ENCODE measurements around the gene PACSIN2.
"Not testable (repeated sequence)": the region's sequence is repeated elsewhere in the genome, so short reads cannot be mapped to it uniquely, and the experiment has no call there.

Gene PACSIN2

DNA sequence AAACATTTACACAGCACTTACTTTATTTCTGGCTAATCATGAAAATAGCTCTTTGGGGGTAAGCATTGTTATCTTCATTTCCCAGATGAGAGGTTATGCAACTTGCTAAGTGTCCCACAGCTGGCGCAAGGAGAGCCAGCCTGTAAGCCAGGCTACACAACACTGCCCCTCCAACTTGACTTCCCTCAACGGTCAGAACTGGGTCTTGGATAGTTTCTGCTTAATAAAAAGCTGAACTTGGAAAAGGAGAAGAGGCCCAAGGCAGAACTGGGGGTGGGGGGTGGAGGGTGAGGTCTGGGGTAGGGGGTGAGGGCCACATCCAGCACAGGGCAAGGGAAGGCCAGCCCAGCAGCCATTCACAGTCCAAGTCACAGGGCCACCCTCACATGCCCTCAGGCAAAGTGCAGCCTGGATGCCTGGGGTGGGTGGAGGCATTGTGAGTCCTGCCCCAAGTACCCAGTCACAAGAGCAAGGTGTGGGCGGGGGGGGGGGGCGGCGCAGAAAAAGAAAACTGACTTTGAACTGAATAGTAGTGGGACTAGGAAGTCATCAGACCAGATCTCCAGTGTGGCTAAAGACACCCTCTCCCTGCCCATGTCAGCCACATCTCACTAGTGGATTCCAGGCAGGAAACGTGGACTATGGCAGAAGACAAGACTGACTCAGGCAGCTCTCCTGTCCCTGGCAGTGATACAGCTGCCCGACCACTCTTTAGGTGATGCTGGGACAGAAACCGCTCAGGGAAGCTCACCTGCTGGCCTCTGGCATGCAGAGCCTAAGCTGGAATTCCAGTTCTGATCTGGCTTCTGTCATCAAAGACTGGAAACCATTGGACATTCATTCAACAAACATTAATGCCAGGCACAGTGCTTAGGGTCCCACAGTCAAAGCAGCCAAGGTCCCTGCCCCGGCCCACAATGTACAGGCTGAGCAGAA is 52.4 kb downstream of the PACSIN2 start:
- Histone ChIP-seq H3K79me2 (ENCODE audit: insufficient read depth, low read length) (peaks cover 7% of the 10 kb centered on the region; the same call in 1 of the 2 replicates), H3K9me2 (replicated peaks; ENCODE audit: insufficient read depth, low read length) (no peaks in the 10 kb centered on the region), H3K9ac (ENCODE audit: low read length) (no peak overlapping the region), H3K27me3 (ENCODE audit: low read length) (no peaks in the 10 kb centered on the region), H3K4me3 (ENCODE audit: insufficient read depth, low read length, poor library complexity, severe bottlenecking) (no peak overlapping the region), H3K9me3 (ENCODE audit: insufficient read depth, low read length) (no peaks in the 10 kb centered on the region), H3F3A (ENCODE audit: insufficient read depth) (no peaks in the 10 kb centered on the region), H4K20me1 (ENCODE audit: low read depth, low read length) (no peaks in the 10 kb centered on the region; the same call in 1 of the 2 replicates), H2AFZ (ENCODE audit: low read depth, low read length, severe bottlenecking) (no peak overlapping the region), H3K27ac (ENCODE audit: low read depth, low read length) (no peak overlapping the region), H3K4me2 (ENCODE audit: low read depth, low read length, poor library complexity, severe bottlenecking) (no peak overlapping the region), H3K36me3 (ENCODE audit: low read length) (no peaks in the 10 kb centered on the region)
- TF ChIP-seq EZH2phosphoT487 (conservative IDR thresholded peaks at IDR 0.05; ENCODE audit: low read length): no peak
- TF ChIP-seq, protein P1, sequence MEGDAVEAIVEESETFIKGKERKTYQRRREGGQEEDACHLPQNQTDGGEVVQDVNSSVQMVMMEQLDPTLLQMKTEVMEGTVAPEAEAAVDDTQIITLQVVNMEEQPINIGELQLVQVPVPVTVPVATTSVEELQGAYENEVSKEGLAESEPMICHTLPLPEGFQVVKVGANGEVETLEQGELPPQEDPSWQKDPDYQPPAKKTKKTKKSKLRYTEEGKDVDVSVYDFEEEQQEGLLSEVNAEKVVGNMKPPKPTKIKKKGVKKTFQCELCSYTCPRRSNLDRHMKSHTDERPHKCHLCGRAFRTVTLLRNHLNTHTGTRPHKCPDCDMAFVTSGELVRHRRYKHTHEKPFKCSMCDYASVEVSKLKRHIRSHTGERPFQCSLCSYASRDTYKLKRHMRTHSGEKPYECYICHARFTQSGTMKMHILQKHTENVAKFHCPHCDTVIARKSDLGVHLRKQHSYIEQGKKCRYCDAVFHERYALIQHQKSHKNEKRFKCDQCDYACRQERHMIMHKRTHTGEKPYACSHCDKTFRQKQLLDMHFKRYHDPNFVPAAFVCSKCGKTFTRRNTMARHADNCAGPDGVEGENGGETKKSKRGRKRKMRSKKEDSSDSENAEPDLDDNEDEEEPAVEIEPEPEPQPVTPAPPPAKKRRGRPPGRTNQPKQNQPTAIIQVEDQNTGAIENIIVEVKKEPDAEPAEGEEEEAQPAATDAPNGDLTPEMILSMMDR (IDR thresholded peaks at IDR 0.05; ENCODE audit: insufficient read depth, low read length, poor library complexity, severe bottlenecking): no peak

DNA sequence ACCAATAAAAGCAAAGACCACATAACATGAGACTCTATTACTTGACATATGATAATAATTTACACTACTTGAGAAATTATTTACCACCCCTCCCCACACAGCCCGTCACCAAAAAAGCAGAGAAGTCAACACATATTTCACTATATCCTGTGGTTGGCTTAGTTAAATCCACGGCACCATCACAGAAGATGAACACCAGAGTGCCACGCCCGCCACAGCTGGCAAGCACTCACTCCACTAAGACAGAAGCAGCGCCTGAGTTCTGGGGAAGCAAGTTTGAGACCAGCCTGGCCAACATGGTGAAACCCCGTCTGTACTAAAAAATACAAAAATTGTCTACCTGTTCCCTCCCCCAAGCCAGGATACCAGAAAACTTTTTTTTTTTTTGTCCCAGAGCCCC is 53.1 kb downstream of the PACSIN2 start:
- H3K4me2 ChIP-seq (ENCODE audit: low read depth, low read length, poor library complexity, severe bottlenecking): no peak overlapping the region
- H4K20me1 ChIP-seq (ENCODE audit: low read depth, low read length): no peaks in the 10 kb centered on the region; the same call in 1 of the 2 replicates

DNA sequence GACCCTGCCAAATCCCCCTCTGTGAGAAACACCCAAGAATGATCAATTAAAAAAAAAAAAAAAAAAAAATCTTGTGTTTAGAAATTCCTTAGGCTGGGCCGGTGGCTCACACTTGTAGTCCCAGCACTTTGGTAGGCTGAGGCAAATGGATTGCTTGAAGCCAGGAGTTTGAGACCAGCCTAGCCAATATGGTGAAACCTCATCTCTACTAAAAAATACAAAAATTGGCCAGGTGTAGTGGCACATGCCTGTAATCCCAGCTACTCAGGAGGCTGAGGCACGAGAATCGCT is 53.6 kb downstream of the PACSIN2 start:
- H2AFZ ChIP-seq (ENCODE audit: low read depth, low read length, severe bottlenecking); H3K9ac ChIP-seq (ENCODE audit: low read length); H3K9me3 ChIP-seq (ENCODE audit: insufficient read depth, low read length); H3K4me3 ChIP-seq (ENCODE audit: insufficient read depth, low read length, poor library complexity, severe bottlenecking); H3K27ac ChIP-seq (ENCODE audit: low read depth, low read length); H3K4me2 ChIP-seq (ENCODE audit: low read depth, low read length, poor library complexity, severe bottlenecking); H3K36me3 ChIP-seq (ENCODE audit: low read length); H4K20me1 ChIP-seq (ENCODE audit: low read depth, low read length); H3K9me2 ChIP-seq (replicated peaks; ENCODE audit: insufficient read depth, low read length); H3K79me2 ChIP-seq (ENCODE audit: insufficient read depth, low read length); H3K27me3 ChIP-seq (ENCODE audit: low read length); H3F3A ChIP-seq (ENCODE audit: insufficient read depth): not testable (repeated sequence)

More for the DNA sequence above, 53.1 kb downstream of the PACSIN2 start:
- no peak for TF ChIP-seq EZH2phosphoT487 (conservative IDR thresholded peaks at IDR 0.05; ENCODE audit: low read length)
- TF ChIP-seq, protein P1 (IDR thresholded peaks at IDR 0.05; ENCODE audit: insufficient read depth, low read length, poor library complexity, severe bottlenecking): no peak
- no peaks in the 10 kb centered on the region for H3F3A ChIP-seq (ENCODE audit: insufficient read depth)
- H2AFZ ChIP-seq (ENCODE audit: low read depth, low read length, severe bottlenecking): no peak overlapping the region
- H3K27ac ChIP-seq (ENCODE audit: low read depth, low read length): no peak overlapping the region
- H3K27me3 ChIP-seq (ENCODE audit: low read length): no peaks in the 10 kb centered on the region
- no peaks in the 10 kb centered on the region for H3K9me3 ChIP-seq (ENCODE audit: insufficient read depth, low read length)
- no peaks in the 10 kb centered on the region for H3K36me3 ChIP-seq (ENCODE audit: low read length)
- H3K79me2 ChIP-seq (ENCODE audit: insufficient read depth, low read length): peaks cover 5% of the 10 kb centered on the region; the same call in 1 of the 2 replicates
- no peak overlapping the region for H3K4me3 ChIP-seq (ENCODE audit: insufficient read depth, low read length, poor library complexity, severe bottlenecking)
- H3K9ac ChIP-seq (ENCODE audit: low read length): no peak overlapping the region
- H3K9me2 ChIP-seq (replicated peaks; ENCODE audit: insufficient read depth, low read length): no peaks in the 10 kb centered on the region
